GM11168 (cell line): Measurements from ENCODE around the gene ETV6.

Experiments
- in situ Hi-C: fragments of 300-500 bp; cut with MboI; formaldehyde crosslinking; loops from one replicate; pipeline ENCODE4 v1.12.0; 2022; ENCODE audit warnings: low sequenced_read_pairs; ENCODE audit not compliant: unreplicated experiment

ETV6 gene

GRCh38 chr12:11767798-11768197, 118.3 kb downstream of the ETV6 start:
- in situ Hi-C loops, result no loop called here

GRCh38 chr12:11768233-11768965, 118.9 kb downstream of the ETV6 start:
- in situ Hi-C loops, result no loop called here

- in situ Hi-C loops, result no loop called here
Measured at GRCh38 chr12:11769723-11770514, 120.4 kb downstream of the ETV6 start.

GRCh38 chr12:11771356-11771755, 121.9 kb downstream of the ETV6 start:
- in situ Hi-C loops, result no loop called here

- in situ Hi-C loops, result no loop called here
Measured at GRCh38 chr12:11771895-11772502, 122.5 kb downstream of the ETV6 start.

- in situ Hi-C loops, result no loop called here
Measured at GRCh38 chr12:11773889-11774677, 124.6 kb downstream of the ETV6 start.

GRCh38 chr12:11774821-11775220, 125.3 kb downstream of the ETV6 start:
- in situ Hi-C loops, result no loop called here

- in situ Hi-C loops, result no loop called here
Measured at GRCh38 chr12:11776316-11776715, 126.8 kb downstream of the ETV6 start.

GRCh38 chr12:11777451-11777850, 128.0 kb downstream of the ETV6 start:
- in situ Hi-C loops, result no loop called here

GRCh38 chr12:11777962-11778361, 128.5 kb downstream of the ETV6 start:
- in situ Hi-C loops, result no loop called here

- in situ Hi-C loops, result no loop called here
Measured at GRCh38 chr12:11778713-11779685, 129.5 kb downstream of the ETV6 start.

- in situ Hi-C loops, result no loop called here
Measured at GRCh38 chr12:11780521-11781101, 131.1 kb downstream of the ETV6 start.

- in situ Hi-C loops, result no loop called here
Measured at GRCh38 chr12:11782914-11783420, 133.5 kb downstream of the ETV6 start.

GRCh38 chr12:11785712-11786111, 136.2 kb downstream of the ETV6 start:
- in situ Hi-C loops, result no loop called here

- in situ Hi-C loops, result no loop called here
Measured at GRCh38 chr12:11786638-11787365, 137.3 kb downstream of the ETV6 start.

GRCh38 chr12:11787437-11787836, 138.0 kb downstream of the ETV6 start:
- in situ Hi-C loops, result no loop called here

- in situ Hi-C loops, result no loop called here
Measured at GRCh38 chr12:11787933-11788849, 138.7 kb downstream of the ETV6 start.
